GM23338 (cell line): ENCODE measurements around the gene RAD23B. TPM values are rescaled to one million over a fixed set of nuclear protein-coding genes. Genes with fewer than 3 reads are reported as not detected.

Source experiments
- ATAC-seq: fragments of 200-7000 bp; cut with Tn5 transposase; 3 replicates; pipeline ENCODE4 v1.9.1; 2020
- DNase-seq: peaks from one replicate; pipeline ENCODE4 v3.0.0-alpha.2; 2015; ENCODE audit warnings: low spot score
- H2AFZ ChIP-seq: fragments of 200-600 bp; sonication (generic); 2 replicates; pipeline ENCODE4 v1.8.0; 2016; ENCODE audit warnings: antibody characterized with exemption, mild to moderate bottlenecking, moderate library complexity
- H3F3A ChIP-seq: fragments of 200-600 bp; sonication (generic); replicated peaks from 2 replicates; pipeline ENCODE4 v1.8.0; 2017; ENCODE audit warnings: antibody characterized with exemption, mixed run types, low read depth
- H3K27ac ChIP-seq: fragments of 200-600 bp; sonication (generic); 2 replicates; pipeline ENCODE4 v1.6.1; 2016; ENCODE audit warnings: low read depth
- H3K27me3 ChIP-seq: fragments of 200-600 bp; sonication (generic); 2 replicates; pipeline ENCODE4 v1.8.0; 2016; ENCODE audit warnings: mild to moderate bottlenecking, mixed run types, moderate library complexity; ENCODE audit not compliant: insufficient read depth
- H3K36me3 ChIP-seq: fragments of 200-600 bp; sonication (generic); 2 replicates; pipeline ENCODE4 v1.8.0; 2016; ENCODE audit warnings: mild to moderate bottlenecking; ENCODE audit not compliant: insufficient read depth
- H3K4me1 ChIP-seq: fragments of 200-600 bp; sonication (generic); 2 replicates; pipeline ENCODE4 v1.8.0; 2016; ENCODE audit warnings: mild to moderate bottlenecking, moderate library complexity; ENCODE audit not compliant: insufficient read depth
- H3K4me2 ChIP-seq: fragments of 200-600 bp; sonication (generic); 2 replicates; pipeline ENCODE4 v1.7.1; 2017; ENCODE audit warnings: mixed run types
- H3K4me3 ChIP-seq: fragments of 200-600 bp; sonication (generic); 2 replicates; pipeline ENCODE4 v1.6.1; 2016; ENCODE audit warnings: mixed run types
- H3K79me2 ChIP-seq: fragments of 200-600 bp; sonication (generic); replicated peaks from 2 replicates; pipeline ENCODE4 v1.8.0; 2017; ENCODE audit warnings: mild to moderate bottlenecking; ENCODE audit not compliant: insufficient read depth
- H3K9me2 ChIP-seq: fragments of 200-600 bp; sonication (generic); 2 replicates; pipeline ENCODE4 v1.8.0; 2017; ENCODE audit not compliant: insufficient read depth
- H4K20me1 ChIP-seq: fragments of 200-600 bp; sonication (generic); replicated peaks from 2 replicates; pipeline ENCODE4 v1.8.0; 2017; ENCODE audit warnings: mild to moderate bottlenecking; ENCODE audit not compliant: insufficient read depth
- H3K27ac Mint-ChIP-seq: 2 replicates; pipeline ENCODE4 v1.8.0; 2020; ENCODE audit warnings: inconsistent platforms, mild to moderate bottlenecking, moderate library complexity, mixed read lengths
- H3K27me3 Mint-ChIP-seq: 3 replicates; pipeline ENCODE4 v1.8.0; 2022; ENCODE audit warnings: low read depth, mild to moderate bottlenecking, moderate library complexity, mixed read lengths, inconsistent platforms; ENCODE audit not compliant: insufficient read depth, poor library complexity
- H3K36me3 Mint-ChIP-seq: 3 replicates; pipeline ENCODE4 v1.8.0; 2021; ENCODE audit warnings: low read depth, mild to moderate bottlenecking, inconsistent platforms, moderate library complexity, mixed read lengths
- H3K4me1 Mint-ChIP-seq: 3 replicates; pipeline ENCODE4 v1.8.0; 2020; ENCODE audit warnings: mild to moderate bottlenecking, inconsistent platforms, mixed read lengths
- H3K4me3 Mint-ChIP-seq: 3 replicates; pipeline ENCODE4 v1.8.0; 2021; ENCODE audit warnings: moderate library complexity, mild to moderate bottlenecking, inconsistent platforms, mixed read lengths
- H3K9me3 Mint-ChIP-seq: 3 replicates; pipeline ENCODE4 v1.8.0; 2020; ENCODE audit warnings: moderate library complexity, mild to moderate bottlenecking, inconsistent platforms, mixed read lengths
- CREB1 ChIP-seq: fragments of 250-450 bp; sonication (Bioruptor Pico); IDR thresholded peaks from 2 replicates; pipeline ENCODE4 v1.5.0; 2020; ENCODE audit warnings: low read depth, mild to moderate bottlenecking, moderate library complexity
- CTCF ChIP-seq, 2 experiments: fragments of 200-600 bp in 1 of 2; sonication (generic) in 1 of 2; conservative IDR thresholded peaks; 2 replicates each; pipeline versions ENCODE4 v1.5.1 to v1.6.1; 2016 to 2017; ENCODE audit warnings: antibody characterized with exemption in 2 of 2, low read depth in 2 of 2, mild to moderate bottlenecking in 2 of 2, moderate library complexity in 1 of 2
- ETS1 ChIP-seq: IDR thresholded peaks from 2 replicates; pipeline ENCODE4 v1.6.1; 2016; ENCODE audit warnings: antibody characterized with exemption
- EZH2 ChIP-seq: fragments of 200-600 bp; sonication (generic); IDR thresholded peaks from one replicate; pipeline ENCODE4 v1.8.0; 2017; ENCODE audit warnings: antibody characterized with exemption, mild to moderate bottlenecking, low read depth; ENCODE audit not compliant: unreplicated experiment
- NANOG ChIP-seq: IDR thresholded peaks from 2 replicates; pipeline ENCODE4 v1.6.1; 2016; ENCODE audit warnings: antibody characterized with exemption, borderline replicate concordance
- REST ChIP-seq: IDR thresholded peaks from one replicate; pipeline ENCODE4 v1.6.1; 2018; ENCODE audit warnings: antibody characterized with exemption; ENCODE audit not compliant: unreplicated experiment
- ZNF114 ChIP-seq: fragments of 250-450 bp; sonication (Bioruptor Pico); IDR thresholded peaks from 2 replicates; pipeline ENCODE4 v1.5.0; 2020; ENCODE audit warnings: mild to moderate bottlenecking, moderate library complexity
- ZNF331 ChIP-seq: fragments of 250-450 bp; sonication (Bioruptor Pico); IDR thresholded peaks from 2 replicates; pipeline ENCODE4 v1.5.0; 2020; ENCODE audit warnings: low read depth, mild to moderate bottlenecking, moderate library complexity
- ZNF462 ChIP-seq: fragments of 250-450 bp; sonication (Bioruptor Pico); IDR thresholded peaks from 2 replicates; pipeline ENCODE4 v1.5.0; 2020; ENCODE audit warnings: mild to moderate bottlenecking, moderate library complexity
- polyA plus RNA-seq: library from polyadenylated mRNA; unstranded; fragments of >200 nt; fragmentation: Nextera tagmentation; extraction: Ambion mirVana; gene quantifications from 2 replicates; pipeline ENCODE4 v1.2.1, GENCODE V29; 2016
- total RNA-seq: library from RNA; depleted of rRNA; stranded (reverse); fragments of >200 nt; shearing (Covaris generic); gene quantifications from 2 replicates; pipeline ENCODE4 v1.2.3, GENCODE V29; 2014

Gene RAD23B
- total and polyA plus RNA-seq, 2 experiments from 2014 or later = 31.1 to 137 TPM

- no peak for TF ChIP-seq REST
- TF ChIP-seq NANOG = no peak
- TF ChIP-seq CREB1 (CRISPR knock-in tag) = no peak
Observed at GRCh38 chr9:107332883-107333282, 49.8 kb downstream of the RAD23B start (continued).

GRCh38 chr9:107333363-107333762, 50.3 kb downstream of the RAD23B start:
- Histone ChIP-seq H3K9me2 (no peaks in the 10 kb centered on the region), H2AFZ (no peak overlapping the region), H3K4me2 (no peak overlapping the region), H3K79me2 (peaks cover 10% of the 10 kb centered on the region; the same call in 1 of the 2 replicates), H3K27ac (no peak overlapping the region), H3K4me1 (no peaks in the 10 kb centered on the region), H3K36me3 (peaks cover 15% of the 10 kb centered on the region; the same call in 1 of the 2 replicates), H3K27me3 (no peaks in the 10 kb centered on the region), H3F3A (no peaks in the 10 kb centered on the region), H3K4me3 (no peak overlapping the region), H4K20me1 (peaks cover 14% of the 10 kb centered on the region)
- ATAC-seq = no peak
- no peak overlapping the region for H3K27ac Mint-ChIP-seq
- H3K9me3 Mint-ChIP-seq = no peaks in the 10 kb centered on the region; the same call in 2 of the 3 replicates
- peaks cover 9% of the 10 kb centered on the region for H3K27me3 Mint-ChIP-seq
- peaks cover 5% of the 10 kb centered on the region for H3K4me1 Mint-ChIP-seq
- peaks cover 70% of the 10 kb centered on the region for H3K36me3 Mint-ChIP-seq
- no peak overlapping the region for H3K4me3 Mint-ChIP-seq
- no peak for DNase-seq
- TF ChIP-seq CTCF (conservative IDR thresholded peaks at IDR 0.05; ENCODE audit: low read depth in 2 of 2) = no peak
- no peak for TF ChIP-seq ZNF114 (CRISPR knock-in tag)
- TF ChIP-seq ZNF331 (CRISPR knock-in tag) = no peak
- TF ChIP-seq ETS1 = no peak
- TF ChIP-seq EZH2 = no peak
- TF ChIP-seq ZNF462 (CRISPR knock-in tag) = no peak
